Activated CD8-positive, alpha-beta memory T cell treated with anti-CD3 and anti-CD28 coated beads, Interleukin-2, amount 50 U/mL, for 1 hour (primary cell): ENCODE data around the gene SLC25A2.
"Not testable (repeated sequence)": the region's sequence is repeated elsewhere in the genome, so short reads cannot be mapped to it uniquely, and the experiment has no call there.

Source experiments
- DNase-seq: peaks from one replicate; pipeline ENCODE4 v3.0.0-alpha.2; 2020; ENCODE audit errors: extremely low read depth

SLC25A2 gene

DNA sequence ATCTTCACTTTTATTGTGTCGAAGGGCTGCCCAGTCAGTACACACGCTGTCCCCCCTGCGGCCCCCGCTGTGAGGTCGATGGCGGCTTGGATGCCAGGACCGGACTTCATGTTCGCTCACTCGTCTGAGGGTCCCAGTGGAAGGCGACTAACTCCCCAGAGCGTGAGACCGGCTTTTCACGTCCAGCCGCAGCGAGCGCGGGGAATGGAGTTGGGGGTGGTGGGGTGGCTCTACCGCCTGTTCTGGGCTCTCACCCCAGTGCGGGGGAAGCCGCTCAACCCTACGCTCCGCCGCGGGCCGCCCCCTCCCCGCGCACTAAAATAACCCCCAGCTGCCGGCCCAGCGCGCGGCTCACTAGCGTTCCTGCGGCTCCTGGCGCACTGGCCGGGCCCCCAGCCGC, at the start of gene SLC25A2:
Gene SLC25A2, minus strand, starts transcription at position 294 of the 400 bp plus-strand sequence. Its CDS starts 184 bp downstream, at position 110.
- no peak for DNase-seq

- DNase-seq = no peak
Measured at GRCh38 chr5:141351591-141351990, 47.7 kb upstream of the SLC25A2 start.

- DNase-seq = no peak
Measured at GRCh38 chr5:141349917-141350619, 46.2 kb upstream of the SLC25A2 start, which contains the start of gene PCDHGB1. PCDHGB1 (plus strand) TSS chr5:141350099; CDS start chr5:141350261, 162 bp downstream.

DNA sequence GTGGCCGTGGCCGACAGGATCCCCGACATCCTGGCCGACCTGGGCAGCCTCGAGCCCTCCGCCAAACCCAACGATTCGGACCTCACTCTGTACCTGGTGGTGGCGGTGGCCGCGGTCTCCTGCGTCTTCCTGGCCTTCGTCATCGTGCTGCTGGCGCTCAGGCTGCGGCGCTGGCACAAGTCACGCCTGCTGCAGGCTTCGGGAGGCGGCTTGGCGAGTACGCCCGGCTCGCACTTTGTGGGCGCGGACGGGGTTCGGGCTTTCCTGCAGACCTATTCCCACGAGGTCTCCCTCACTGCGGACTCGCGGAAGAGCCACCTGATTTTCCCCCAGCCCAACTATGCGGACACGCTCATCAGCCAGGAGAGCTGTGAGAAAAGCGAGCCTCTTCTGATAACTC, 42.2 kb upstream of the SLC25A2 start:
- not testable (repeated sequence) for DNase-seq

- DNase-seq = no peak
Measured at GRCh38 chr5:141345327-141345726, 41.5 kb upstream of the SLC25A2 start.

- DNase-seq = no peak
Measured at GRCh38 chr5:141343953-141344463, 40.2 kb upstream of the SLC25A2 start.

GRCh38 chr5:141343242-141343952, 39.5 kb upstream of the SLC25A2 start, which contains the start of gene PCDHGA3:
PCDHGA3 (plus strand) TSS chr5:141343829; CDS start chr5:141344034, 205 bp downstream.
- DNase-seq = no peak

- no peak for DNase-seq
Measured at GRCh38 chr5:141342773-141343172, 38.9 kb upstream of the SLC25A2 start.

DNA sequence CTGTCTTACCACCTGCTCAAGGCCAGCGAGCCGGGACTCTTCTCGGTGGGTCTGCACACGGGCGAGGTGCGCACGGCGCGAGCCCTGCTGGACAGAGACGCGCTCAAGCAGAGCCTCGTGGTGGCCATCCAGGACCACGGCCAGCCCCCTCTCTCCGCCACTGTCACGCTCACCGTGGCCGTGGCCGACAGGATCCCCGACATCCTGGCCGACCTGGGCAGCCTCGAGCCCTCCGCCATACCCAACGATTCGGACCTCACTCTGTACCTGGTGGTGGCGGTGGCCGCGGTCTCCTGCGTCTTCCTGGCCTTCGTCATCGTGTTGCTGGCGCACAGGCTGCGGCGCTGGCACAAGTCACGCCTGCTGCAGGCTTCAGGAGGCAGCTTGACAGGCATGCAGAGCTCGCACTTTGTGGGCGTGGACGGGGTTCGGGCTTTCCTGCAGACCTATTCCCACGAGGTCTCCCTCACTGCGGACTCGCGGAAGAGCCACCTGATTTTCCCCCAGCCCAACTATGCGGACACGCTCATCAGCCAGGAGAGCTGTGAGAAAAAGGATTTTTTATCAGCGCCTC, 37.0 kb upstream of the SLC25A2 start:
- not testable (repeated sequence) for DNase-seq

- no peak for DNase-seq
Measured at GRCh38 chr5:141338538-141339306, 34.9 kb upstream of the SLC25A2 start, which contains the start of gene PCDHGA2. PCDHGA2 (plus strand) TSS chr5:141338760.

DNA sequence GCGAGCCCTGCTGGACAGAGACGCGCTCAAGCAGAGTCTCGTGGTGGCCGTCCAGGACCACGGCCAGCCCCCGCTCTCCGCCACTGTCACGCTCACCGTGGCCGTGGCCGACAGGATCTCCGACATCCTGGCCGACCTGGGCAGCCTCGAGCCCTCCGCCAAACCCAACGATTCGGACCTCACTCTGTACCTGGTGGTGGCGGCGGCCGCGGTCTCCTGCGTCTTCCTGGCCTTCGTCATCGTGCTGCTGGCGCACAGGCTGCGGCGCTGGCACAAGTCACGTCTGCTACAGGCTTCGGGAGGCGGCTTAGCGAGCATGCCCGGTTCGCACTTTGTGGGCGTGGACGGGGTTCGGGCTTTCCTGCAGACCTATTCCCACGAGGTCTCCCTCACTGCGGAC, 28.7 kb upstream of the SLC25A2 start:
- not testable (repeated sequence) for DNase-seq

DNA sequence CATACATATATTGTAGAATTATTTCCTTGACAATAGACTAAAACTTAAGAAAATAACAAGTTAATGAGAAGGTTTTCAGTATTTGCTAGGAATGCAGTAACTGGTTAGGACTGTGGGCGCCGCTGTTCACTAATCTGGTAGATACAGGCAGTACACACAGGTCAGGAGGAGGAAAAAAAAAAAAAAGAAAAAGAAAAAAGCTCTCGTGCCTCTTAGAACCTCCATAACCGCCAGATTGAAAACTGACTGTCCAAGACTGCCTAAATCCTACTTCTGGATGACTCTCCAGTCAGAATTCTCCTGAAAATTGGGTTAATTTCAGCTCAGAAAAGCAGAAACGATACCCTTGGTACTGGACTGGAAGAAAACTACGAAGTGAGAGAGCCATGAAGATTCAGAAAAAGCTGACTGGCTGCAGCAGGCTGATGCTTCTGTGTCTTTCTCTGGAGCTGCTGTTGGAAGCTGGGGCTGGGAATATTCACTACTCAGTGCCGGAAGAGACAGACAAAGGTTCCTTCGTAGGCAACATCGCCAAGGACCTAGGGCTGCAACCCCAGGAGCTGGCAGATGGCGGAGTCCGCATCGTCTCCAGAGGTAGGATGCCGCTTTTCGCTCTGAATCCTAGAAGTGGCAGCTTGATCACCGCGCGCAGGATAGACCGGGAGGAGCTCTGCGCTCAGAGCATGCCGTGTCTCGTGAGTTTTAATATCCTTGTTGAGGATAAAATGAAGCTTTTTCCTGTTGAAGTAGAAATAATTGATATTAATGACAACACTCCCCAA, 26.6 kb upstream of the SLC25A2 start, which contains the start of gene PCDHGA1:
Gene PCDHGA1, plus strand, starts transcription at position 216 of the 782 bp plus-strand sequence.
- DNase-seq = no peak

DNA sequence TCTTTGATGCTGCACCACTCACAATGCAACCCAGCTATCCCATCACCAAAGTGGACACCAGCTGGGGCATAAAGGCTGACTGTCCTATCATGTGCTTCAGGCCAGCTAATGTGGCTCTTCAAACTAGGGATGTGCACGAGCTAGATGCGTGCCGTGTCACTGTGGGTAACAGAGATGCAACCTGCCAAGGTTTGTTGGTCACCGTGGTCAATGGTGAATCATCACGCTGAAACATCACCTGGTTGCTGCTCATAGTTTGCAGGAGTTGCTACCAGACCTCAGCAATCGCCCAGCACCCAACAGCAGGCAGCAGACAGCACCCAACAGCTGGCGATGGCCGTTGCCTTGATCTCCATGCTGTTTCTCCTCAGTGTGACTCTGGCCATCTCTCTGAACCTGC, 24.4 kb upstream of the SLC25A2 start:
- DNase-seq = no peak

GRCh38 chr5:141326088-141326854, 22.4 kb upstream of the SLC25A2 start:
- DNase-seq = no peak

DNA sequence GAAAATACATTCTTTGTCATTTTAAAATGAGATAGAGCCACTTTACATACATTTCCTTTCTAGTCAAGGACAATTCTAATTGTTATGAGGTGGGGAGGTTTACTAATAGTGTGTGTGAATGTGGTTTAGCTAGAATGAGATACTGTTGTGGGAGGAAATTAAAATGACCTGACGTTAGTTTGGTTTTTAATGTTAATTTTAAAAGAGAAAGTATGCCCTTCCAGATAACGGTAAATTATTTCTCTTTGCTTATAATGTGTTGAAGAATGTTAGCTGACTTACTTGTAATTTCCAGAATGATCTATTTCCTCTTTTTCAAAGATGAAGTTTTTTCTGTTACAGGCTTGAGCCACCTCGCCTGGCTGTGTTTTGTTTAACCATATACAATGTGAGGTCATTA, 18.4 kb upstream of the SLC25A2 start:
- no peak for DNase-seq

GRCh38 chr5:141320225-141321169, 16.6 kb upstream of the SLC25A2 start, which contains the start of gene TAF7:
TAF7 (minus strand) TSS chr5:141320784; CDS start chr5:141320044, 740 bp downstream.
- peak; percentile 68 for DNase-seq

- DNase-seq = no peak
Measured at GRCh38 chr5:141319699-141320098, 15.8 kb upstream of the SLC25A2 start.

DNA sequence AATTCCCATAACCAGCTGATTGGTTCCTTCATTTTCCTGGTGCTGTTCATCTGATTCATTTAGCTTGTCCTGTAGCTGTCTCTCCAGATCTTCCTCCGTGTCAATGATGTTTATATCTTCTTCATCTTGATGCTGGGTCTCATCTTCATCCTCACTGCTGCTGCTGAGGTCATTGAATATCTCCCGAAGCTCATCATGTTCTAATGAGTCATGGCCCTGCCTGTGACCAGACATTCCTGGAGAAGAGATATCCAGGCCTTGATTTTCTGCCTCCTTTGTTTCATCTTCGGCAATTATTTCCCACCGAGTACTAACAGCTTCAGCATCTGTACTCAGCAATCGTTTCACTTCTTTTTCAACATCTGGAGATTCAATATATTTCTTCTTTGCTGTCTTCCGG, 15.4 kb upstream of the SLC25A2 start:
- no peak for DNase-seq

DNA sequence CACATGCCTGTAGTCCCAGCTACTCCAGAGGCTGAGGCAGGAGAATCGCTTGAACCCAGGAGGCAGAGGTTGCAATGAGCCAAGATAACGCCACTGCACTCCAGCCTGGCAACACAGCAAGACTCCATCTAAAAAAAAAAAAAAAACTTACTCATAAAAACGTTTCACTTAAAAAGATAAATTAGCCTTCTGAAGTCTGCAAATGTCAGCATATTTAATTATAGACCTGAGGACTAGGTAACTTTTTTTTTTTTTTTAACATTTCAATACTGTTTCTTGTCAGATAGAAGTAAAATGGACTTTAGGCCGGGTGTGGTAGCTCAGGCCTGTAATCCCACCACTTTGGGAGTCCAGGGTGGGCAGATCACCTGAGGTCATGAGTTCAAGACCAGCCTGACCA, 13.1 kb upstream of the SLC25A2 start:
- not testable (repeated sequence) for DNase-seq
